ENCODE data around the gene MFNG.

The MFNG gene

DNA sequence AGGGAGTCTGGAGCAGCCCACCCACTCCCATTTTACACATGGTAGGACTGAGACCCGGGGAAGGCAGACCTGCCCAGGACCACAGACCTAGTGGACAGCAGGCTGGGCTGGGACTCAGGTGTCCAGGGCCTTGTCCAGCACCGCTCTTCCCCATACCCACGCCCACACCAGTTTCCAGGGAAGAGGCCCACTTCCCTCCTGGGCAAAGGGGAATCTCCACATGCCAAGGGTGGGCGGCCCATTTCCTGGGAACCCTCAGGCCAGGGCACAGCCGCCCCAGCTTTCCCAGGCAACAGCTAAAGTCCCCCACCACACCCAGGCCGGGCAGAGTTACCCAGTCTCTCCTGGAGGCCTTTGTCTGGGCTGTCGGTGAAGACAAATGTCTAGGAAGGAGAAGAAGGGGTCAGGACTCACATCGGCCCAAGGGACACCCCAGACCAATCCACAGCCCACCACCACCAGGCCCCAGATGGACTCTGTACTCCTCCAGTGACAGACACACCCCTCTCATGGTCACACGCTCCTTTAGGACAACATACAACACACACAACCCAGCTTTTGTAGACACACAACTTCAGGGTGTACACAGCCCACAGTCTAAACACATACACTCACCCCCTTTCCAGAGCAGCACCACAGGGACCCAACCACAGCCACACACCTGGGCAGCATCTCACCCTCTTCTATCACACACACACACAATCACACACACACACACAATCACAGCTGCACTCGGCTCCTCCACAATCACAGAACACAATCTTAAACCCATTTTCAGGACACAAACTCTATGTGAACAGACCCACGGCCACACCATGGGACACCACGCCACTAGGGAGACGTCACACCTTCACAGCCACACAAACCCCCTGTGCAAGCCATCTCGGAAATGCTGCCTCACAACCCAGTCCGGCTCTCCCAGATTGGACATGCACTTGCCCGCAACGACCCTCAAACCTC is 5.5 kb downstream of the MFNG start:
- TF ChIP-seq POLR2AphosphoS5 (IDR thresholded peaks at IDR 0.05; ENCODE audit: low read depth) (no peak), GABPA (IDR thresholded peaks at IDR 0.05; ENCODE audit: low read depth) (no peak), SPI1 (IDR thresholded peaks at IDR 0.05; ENCODE audit: borderline replicate concordance, low read depth) (no peak)
- TF ChIP-seq, protein P1, sequence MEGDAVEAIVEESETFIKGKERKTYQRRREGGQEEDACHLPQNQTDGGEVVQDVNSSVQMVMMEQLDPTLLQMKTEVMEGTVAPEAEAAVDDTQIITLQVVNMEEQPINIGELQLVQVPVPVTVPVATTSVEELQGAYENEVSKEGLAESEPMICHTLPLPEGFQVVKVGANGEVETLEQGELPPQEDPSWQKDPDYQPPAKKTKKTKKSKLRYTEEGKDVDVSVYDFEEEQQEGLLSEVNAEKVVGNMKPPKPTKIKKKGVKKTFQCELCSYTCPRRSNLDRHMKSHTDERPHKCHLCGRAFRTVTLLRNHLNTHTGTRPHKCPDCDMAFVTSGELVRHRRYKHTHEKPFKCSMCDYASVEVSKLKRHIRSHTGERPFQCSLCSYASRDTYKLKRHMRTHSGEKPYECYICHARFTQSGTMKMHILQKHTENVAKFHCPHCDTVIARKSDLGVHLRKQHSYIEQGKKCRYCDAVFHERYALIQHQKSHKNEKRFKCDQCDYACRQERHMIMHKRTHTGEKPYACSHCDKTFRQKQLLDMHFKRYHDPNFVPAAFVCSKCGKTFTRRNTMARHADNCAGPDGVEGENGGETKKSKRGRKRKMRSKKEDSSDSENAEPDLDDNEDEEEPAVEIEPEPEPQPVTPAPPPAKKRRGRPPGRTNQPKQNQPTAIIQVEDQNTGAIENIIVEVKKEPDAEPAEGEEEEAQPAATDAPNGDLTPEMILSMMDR (IDR thresholded peaks at IDR 0.05; ENCODE audit: insufficient read depth, low read length), result no peak
- TF ChIP-seq, protein P2, sequence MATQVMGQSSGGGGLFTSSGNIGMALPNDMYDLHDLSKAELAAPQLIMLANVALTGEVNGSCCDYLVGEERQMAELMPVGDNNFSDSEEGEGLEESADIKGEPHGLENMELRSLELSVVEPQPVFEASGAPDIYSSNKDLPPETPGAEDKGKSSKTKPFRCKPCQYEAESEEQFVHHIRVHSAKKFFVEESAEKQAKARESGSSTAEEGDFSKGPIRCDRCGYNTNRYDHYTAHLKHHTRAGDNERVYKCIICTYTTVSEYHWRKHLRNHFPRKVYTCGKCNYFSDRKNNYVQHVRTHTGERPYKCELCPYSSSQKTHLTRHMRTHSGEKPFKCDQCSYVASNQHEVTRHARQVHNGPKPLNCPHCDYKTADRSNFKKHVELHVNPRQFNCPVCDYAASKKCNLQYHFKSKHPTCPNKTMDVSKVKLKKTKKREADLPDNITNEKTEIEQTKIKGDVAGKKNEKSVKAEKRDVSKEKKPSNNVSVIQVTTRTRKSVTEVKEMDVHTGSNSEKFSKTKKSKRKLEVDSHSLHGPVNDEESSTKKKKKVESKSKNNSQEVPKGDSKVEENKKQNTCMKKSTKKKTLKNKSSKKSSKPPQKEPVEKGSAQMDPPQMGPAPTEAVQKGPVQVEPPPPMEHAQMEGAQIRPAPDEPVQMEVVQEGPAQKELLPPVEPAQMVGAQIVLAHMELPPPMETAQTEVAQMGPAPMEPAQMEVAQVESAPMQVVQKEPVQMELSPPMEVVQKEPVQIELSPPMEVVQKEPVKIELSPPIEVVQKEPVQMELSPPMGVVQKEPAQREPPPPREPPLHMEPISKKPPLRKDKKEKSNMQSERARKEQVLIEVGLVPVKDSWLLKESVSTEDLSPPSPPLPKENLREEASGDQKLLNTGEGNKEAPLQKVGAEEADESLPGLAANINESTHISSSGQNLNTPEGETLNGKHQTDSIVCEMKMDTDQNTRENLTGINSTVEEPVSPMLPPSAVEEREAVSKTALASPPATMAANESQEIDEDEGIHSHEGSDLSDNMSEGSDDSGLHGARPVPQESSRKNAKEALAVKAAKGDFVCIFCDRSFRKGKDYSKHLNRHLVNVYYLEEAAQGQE (IDR thresholded peaks at IDR 0.05; ENCODE audit: insufficient replicate concordance, low read depth), result no peak
- no peak overlapping the region for H3K4me3 ChIP-seq (replicated peaks; ENCODE audit: insufficient read depth, low read length)
- H3K27ac ChIP-seq (replicated peaks), result no peak overlapping the region
- H3K27me3 ChIP-seq (ENCODE audit: insufficient read depth, poor library complexity, severe bottlenecking), result no peaks in the 10 kb centered on the region
- DNase-seq (ENCODE audit: low read depth in 1 of 2, low spot score in 1 of 2), result no peak

DNA sequence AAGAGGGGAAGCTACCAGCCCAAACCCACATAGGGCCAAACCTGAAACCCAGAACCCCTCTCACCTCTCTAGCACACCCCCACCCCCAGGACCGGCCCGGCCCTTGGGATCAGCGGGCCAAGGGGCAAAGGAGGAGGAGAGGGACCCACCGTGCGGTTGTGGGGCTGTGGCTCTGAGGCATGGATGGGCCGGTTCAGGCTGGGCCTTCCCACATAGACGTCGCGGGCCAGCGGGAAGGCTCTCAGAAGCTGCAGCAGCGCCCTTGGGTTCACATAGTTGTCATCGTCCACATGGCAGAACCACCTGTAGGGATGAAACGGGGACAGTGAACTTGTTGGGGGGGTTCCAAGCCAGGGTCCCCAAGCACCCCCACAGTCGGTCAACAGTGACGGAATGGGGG is 7.0 kb downstream of the MFNG start:
- DNase-seq (ENCODE audit: low read depth in 1 of 2, low spot score in 1 of 2), result no peak
- no peak overlapping the region for H3K4me3 ChIP-seq (replicated peaks; ENCODE audit: insufficient read depth, low read length)
- no peak overlapping the region for H3K27ac ChIP-seq (replicated peaks)
- TF ChIP-seq, protein P1 (IDR thresholded peaks at IDR 0.05; ENCODE audit: insufficient read depth, low read length), result no peak
- TF ChIP-seq GABPA (IDR thresholded peaks at IDR 0.05; ENCODE audit: low read depth) (no peak), SPI1 (IDR thresholded peaks at IDR 0.05; ENCODE audit: borderline replicate concordance, low read depth) (no peak), POLR2AphosphoS5 (IDR thresholded peaks at IDR 0.05; ENCODE audit: low read depth) (no peak)
- TF ChIP-seq, protein P2 (IDR thresholded peaks at IDR 0.05; ENCODE audit: insufficient replicate concordance, low read depth), result no peak
- no peaks in the 10 kb centered on the region for H3K27me3 ChIP-seq (ENCODE audit: insufficient read depth, poor library complexity, severe bottlenecking)

DNA sequence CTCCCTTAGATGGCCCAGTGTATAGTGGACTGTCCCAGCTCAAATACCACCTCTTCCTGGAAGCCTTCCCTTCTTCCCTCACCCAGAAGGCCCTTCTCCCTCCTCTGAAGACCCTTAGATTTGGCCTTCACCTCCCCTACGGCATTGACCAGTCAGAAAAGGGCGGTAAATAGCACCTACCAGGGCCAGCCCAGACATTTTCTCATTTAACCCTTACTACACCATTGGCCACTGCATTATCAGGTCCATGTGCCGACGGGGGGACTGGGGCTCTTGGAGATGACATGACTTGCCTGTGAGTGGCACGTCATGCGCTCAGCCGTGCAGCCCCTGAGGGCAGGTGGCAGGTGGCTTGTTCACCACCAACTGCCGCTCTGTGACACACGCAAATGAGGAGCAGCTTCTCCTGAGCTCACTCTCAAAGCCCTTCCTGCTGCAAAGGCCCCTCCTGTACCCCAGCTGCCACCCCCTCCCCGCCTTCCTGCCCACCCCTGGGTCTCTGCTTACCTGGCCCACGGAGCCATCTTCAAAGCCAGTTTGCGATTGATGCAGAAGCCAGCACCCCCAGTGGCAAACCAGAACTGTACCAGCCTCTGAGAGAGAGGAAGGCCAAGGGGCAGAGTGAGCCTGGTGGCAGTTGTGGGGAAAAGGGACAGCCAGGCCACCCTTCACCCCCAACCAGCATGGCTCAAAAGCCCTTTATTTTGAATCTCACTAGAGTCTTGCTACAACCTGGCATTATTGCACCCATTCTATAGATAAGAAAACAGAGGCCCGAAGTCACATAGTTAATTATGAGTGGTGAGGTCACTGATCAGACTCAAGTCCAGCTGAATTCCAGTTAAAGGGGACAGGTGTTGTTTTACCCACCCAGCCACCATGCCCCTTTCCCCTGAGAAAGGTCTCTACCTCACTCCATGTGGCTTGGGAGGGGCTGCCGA is 9.5 kb downstream of the MFNG start:
- Histone ChIP-seq H3K4me3 (replicated peaks; ENCODE audit: insufficient read depth, low read length) (no peak overlapping the region), H3K27me3 (ENCODE audit: insufficient read depth, poor library complexity, severe bottlenecking) (no peaks in the 10 kb centered on the region), H3K27ac (replicated peaks) (no peak overlapping the region)
- TF ChIP-seq GABPA (IDR thresholded peaks at IDR 0.05; ENCODE audit: low read depth) (no peak), SPI1 (IDR thresholded peaks at IDR 0.05; ENCODE audit: borderline replicate concordance, low read depth) (no peak)
- TF ChIP-seq, protein P1 (IDR thresholded peaks at IDR 0.05; ENCODE audit: insufficient read depth, low read length), result no peak
- TF ChIP-seq, protein P2 (IDR thresholded peaks at IDR 0.05; ENCODE audit: insufficient replicate concordance, low read depth), result no peak
- no peak for DNase-seq (ENCODE audit: low read depth in 1 of 2, low spot score in 1 of 2)

Measured in HL-60 (cell line).